GM18868 (cell line): ENCODE results near the gene GID4.
A peak's percentile ranks its signal among the peaks of the same experiment; 100 is the strongest.

Experiments used
- ATAC-seq: cut with Tn5 transposase; IDR thresholded peaks from one replicate; pipeline ENCODE4 v1.9.1; 2021; ENCODE audit warnings: mild to moderate bottlenecking, moderate library complexity; ENCODE audit not compliant: unreplicated experiment

The GID4 gene

DNA sequence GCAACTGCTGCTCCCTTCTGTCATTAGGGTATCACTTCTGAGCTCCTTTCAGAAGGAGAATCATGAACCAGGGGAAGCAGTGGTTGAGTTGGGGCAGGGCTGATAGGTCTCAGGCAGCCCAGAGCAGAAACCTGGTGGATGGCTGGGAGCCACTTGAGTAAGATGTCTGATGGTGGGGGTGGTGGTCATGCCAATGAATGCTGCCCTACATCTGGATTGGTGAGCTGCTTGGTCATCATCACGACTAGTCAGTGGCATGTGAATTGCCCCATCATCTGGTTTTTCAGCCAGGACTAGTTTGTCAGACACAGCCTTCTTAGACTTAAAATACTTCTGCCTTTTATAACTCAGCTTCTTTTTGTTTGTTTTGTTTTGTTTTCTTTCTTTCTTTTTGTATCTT, 2.6 kb downstream of the GID4 start:
- no peak for ATAC-seq

DNA sequence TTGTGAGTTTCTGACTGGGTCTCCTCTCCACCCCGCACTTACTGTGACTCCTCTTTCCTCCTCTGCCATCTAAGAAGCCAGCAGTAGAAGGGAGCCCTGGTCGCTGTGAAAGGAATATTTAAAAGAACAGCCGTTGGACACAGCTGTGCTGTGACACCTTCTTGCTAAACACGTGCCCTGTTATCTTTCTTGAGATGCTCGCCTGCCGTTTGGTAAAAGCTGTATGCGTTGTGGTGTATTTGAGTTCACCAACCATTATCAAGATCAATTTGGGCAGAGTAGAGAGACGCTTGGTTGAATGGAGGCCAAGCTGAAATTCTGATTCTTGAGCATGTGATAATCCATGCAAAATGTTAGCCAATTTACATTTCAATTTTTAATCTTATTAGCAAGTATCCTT, 3.8 kb downstream of the GID4 start:
- no peak for ATAC-seq

DNA sequence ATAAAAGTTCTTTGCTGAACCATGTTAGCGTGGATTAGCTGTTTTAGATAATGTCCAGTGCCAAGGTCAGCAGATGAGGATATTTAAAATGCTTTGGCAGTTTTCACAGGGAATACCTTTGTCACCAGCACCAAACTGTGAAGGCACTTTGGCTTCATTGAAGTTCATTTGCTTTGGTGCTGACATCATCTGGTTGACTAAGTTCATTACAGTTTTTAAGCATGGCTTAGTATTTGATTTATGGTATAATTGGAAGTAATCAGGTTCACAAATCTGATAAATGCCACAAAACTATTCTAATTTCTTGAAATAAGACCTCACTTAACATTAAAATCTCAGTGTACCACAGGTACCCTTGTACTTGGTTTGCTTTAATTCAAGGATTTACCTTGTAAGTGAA, 4.3 kb downstream of the GID4 start:
- no peak for ATAC-seq

DNA sequence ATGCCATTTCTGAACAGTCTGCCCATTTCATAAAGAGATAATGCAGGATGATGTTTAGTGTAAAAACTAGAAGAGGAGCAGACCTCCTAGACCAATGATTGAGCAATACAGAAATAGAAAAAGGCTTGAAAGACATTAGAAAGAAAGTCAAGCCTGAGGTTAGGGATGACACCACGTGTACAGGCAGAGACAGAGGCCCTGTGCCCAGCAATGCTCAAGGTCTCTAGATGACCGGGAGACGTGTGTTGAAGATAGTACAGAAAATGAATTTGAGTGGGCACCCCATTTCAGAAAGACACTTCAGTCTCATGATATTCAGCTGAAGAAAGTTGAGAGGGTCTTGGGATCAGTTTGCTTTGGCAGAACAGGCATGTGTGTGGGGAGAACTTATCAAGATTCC, 5.4 kb downstream of the GID4 start:
- no peak for ATAC-seq

DNA sequence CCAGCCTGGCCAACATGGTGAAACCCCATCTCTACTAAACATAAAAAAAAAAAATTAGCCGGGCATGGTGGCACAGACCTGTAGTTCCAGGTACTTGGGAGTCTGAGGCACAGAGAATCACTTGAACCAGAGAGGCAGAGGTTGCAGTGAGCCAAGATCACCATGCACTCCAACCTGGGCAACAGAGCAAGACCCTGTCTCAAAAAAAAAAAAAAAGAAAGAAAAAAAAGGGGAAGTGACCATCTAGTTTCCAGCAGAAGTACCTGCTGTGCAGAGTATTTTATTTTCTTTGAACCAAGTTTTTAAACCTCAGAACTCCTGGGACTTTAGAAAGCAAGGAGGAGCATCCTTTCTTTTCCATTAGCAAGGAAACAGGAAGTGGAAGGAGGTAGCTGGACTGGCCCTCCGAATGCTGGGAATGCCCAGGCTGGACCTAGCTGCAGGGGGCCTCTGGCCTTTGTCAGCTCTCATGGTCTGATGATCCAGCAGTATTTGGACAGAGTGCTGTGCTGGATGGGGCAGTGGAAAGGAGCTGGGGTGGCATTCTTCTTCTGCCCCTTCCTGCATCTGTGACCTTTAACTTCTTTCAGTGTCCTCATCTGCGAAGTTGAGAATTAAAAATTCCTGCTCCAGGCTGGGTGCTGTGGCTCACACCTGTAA, 6.6 kb downstream of the GID4 start:
- no peak for ATAC-seq

DNA sequence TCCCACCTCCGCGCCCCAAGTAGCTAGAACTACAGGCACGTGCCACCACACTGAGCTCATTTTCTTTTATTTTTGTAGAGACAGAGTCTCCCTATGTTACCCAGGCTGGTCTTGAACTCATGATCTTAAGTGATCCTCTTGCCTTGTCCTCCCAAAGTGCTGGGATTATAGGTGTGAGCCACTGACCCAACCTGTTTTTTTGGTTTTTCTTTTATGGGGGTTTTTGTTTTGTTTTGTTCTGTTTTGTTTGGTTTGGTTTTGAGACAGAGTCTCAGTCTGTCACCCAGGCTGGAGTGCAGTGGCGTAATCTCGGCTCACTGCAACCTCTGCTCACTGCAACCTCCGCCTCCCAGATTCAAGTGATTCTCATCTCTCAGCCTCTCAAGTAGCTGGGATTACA, 16.4 kb downstream of the GID4 start:
- no peak for ATAC-seq

DNA sequence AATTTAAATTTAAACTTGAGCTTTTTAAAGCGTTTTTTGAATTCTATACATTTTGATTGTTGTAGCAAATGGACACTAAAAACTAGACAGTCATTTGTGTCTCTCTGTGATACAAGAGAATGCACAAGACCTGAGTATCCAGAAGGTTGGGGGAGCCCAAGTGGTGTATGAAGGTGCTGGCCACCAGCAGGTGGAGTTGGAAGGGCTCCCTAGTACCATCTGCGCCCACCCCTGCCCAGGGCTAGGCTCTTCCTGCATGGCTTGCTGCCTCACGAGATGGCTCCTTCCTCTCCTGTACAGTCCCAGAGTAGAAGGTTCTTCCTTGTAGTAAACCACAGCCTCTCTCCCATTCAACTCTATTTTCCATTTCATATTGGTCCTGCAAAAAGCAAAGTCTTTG, 17.0 kb downstream of the GID4 start:
- no peak for ATAC-seq

DNA sequence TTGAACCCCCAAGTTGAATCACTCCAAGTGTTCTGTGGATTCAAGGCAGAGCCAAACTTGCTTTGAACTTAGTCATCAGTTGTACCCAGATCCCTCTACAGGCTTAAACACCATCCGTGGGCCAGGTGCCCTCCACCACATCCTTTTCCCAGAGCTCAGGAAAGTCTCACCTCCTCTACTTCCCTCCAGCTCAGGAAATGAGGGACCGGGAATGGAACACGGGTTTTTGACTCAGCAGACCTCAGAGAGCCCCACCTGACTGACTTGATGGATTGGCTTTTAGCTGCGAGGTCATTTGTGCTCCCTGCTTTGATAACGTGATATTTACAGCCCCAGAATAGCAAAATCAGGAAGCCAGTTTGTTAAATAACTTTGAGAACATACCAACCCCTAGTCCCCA, 20.1 kb downstream of the GID4 start:
- no peak for ATAC-seq

DNA sequence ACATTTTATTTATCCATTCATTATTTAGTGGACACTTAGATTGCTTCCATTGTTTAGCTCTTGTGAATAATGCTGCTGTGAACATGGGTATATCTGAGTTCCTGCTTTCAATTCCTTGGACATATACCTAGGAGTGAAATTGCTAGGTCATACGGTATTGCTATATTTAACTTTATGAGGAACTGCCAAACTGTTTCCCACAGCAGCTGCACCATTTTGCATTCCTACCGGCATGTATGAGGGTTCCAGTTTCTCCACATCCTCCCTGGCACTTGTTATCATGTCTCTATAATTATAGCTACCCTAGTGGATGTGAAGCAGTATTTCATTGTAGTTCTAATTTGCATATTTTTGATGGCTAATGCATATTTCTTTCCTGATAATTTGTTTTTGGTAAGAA, 24.8 kb downstream of the GID4 start:
- no peak for ATAC-seq

DNA sequence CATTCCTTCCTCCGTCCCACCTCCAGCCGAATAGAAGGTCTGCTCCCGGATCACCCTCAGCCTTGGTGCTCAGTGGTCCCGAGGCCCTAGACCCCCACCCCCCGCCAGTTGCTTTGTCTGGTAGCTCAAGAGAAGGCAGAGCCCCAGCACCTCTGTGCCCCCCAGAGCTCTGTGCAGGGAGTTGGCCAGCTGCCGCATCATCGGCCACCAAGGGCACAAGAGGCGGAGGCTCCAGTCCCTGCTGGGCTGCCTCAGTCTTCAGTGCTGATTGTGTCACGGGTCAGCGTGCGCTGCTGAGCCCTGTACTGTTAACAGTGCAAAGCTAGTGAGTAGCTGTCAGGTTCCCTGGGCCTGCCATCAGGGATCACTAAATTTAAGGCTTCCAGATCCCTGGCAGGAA, 26.3 kb downstream of the GID4 start:
- ATAC-seq = no peak

DNA sequence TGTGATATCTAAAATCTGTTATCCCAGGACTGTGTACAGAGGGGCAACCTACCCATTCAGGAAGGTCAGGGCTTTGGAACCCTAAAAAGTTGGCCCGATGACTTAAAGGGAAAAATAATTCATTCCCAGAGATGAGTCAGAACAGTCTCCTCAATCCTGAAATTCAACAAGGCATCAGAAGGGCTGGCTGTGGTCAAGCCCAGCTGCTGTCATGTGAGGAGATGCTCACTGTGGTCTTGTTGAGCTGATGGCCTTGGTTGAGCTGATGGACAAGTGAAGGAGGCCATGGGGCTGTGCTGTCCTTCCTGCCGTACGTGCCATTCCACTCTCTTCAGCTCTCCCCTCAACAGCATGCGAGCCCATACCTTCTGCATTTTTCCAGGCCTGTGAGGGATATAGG, 27.7 kb downstream of the GID4 start:
- ATAC-seq = no peak

DNA sequence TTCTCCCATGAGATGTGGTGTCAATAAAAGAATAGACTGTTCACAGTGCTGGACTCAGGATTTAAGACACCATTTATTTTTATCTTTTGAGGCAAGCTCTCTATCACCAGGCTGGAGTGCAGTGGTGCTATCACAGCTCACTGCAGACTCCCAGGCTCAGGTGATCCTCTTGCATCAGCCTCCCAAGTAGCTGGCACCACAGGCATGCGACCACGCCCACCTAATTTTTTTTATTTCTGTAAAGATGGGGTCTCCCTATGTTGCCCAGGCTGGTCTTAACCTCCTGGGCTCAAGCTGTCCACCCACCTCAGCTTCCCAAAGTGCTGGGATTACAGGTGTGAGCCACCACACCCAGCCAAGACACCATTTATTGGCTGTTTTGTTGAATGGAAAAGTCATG, 29.9 kb downstream of the GID4 start:
- ATAC-seq = no peak

DNA sequence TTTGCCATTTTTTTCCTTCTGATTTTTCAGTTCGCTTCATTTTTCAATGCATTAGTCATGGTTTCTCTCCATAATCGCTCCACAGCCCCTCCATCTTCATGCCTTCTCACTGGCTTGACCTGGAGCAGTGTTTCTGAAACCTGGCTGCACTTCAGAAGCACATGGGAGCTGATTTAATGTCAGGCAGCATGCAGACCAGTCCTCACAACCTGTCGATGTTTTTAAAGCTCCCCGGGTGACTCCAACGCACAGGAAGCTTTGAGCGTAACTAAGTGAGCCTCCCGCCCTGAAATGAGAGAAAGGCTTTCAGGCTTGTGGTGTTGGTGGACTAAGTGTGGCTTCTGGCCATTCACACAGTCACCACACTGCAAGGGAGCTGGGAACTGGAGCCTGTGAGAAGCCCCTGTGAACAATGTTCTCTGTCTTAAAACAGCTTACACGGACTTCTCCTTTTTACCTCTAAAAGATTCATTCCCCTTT, 31.7 kb downstream of the GID4 start:
- no peak for ATAC-seq

DNA sequence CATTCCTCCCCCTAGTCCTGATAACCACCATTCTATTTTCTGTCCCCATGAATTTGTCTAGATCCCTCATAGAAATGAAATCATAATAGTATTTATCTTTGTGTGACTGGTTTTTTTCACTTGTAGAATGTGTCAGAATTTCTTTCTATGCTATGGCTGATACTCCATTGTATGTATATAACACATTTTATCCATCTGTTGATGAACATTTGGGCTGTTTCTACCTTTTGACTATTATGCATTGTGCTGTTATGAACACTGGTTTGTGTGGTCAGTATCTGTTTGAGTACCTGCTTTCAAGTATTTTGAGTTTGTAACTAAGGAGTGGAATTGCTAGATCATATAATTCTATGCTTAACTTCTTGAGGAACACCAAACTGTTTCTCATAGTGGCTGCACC, 32.5 kb downstream of the GID4 start:
- ATAC-seq = no peak

DNA sequence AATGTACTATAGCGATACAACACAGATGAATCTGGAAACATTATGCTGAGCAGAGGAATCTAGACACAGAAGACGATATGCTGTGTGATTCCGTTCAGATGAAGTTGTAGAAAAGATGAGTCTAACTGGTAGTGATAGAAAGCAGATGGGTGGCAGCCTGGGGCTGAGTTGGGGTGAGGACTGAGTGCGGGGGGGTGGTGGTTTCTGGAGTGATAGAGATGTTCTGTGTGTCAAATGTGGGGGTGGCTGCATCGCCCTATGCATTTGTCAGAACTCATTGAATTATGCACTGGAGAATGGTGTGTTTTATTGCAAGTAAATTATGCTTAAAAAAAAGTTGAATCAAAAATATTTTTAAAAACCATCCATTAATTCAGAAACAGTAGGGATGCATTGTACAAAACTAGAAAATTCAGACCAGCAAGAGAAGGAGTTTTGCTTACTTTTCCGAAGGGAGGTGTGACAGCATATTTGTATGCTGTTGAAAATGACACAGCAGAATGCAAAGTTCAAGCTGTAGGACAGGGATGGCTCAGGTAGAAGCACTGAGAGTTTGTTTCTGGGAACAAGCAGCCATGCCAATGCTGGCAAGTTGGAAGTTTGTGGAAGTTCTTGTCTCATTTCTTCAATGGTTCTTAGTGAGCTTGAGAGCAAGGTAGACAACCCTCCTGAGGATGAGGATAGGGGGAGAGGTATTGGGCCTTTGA, 35.5 kb downstream of the GID4 start:
- no peak for ATAC-seq

DNA sequence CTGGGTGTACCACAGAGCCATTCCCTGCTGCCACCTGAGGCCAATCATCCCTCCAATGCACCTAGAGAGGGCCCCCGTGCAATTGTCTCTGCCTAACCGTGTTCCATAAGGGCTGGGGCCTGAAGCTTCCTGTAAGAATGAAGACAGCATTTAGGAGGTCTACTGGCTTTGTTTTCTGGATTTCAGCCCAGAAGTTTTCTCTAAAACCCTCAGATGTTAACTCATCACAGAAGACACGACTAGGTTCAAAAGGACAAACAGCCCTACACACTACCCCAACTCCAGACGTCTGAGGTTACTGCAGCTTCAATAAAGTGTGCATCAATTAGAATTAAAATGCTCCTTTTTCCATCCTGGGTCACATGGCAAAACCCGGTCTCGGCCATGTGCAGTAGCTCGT, 37.7 kb downstream of the GID4 start:
- ATAC-seq = no peak

DNA sequence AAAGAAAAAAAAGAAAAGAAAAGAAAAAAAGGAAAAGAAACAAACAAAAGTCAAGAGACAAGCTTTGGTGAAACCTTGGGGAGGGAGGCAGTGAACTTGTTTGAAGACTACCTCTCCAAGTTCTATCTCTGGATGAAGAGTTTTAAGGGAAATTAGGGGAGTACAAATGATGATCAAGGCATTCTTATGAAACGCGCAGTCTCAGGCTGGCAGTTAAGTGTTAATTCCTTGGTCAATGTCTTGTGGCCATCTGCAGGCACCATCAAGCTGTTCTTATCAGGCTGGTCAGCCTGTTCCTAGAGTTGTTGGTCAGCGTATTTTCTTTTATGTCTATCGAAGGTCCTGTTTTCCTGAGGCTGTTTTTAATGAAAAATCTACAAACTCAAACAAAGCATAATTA, 40.3 kb downstream of the GID4 start:
- ATAC-seq = no peak

DNA sequence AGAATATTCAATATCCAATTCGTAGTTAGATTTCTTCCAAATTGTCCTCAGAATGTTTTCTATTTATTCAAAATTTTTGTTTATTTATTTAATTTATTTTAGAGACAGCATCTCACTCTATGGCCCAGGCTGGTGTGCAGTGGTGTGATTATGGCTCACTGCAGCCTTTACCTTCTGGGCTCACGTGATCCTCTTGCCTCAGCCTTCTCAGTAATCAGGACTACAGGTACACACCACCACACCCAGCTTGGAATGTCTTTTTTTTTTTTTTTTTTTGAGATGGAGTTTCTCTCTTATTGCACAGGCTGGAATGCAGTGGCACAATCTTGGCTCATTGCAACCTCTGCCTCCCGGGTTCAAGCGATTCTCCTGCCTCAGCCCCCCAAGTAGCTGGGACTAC, 45.0 kb downstream of the GID4 start:
- ATAC-seq = no peak

DNA sequence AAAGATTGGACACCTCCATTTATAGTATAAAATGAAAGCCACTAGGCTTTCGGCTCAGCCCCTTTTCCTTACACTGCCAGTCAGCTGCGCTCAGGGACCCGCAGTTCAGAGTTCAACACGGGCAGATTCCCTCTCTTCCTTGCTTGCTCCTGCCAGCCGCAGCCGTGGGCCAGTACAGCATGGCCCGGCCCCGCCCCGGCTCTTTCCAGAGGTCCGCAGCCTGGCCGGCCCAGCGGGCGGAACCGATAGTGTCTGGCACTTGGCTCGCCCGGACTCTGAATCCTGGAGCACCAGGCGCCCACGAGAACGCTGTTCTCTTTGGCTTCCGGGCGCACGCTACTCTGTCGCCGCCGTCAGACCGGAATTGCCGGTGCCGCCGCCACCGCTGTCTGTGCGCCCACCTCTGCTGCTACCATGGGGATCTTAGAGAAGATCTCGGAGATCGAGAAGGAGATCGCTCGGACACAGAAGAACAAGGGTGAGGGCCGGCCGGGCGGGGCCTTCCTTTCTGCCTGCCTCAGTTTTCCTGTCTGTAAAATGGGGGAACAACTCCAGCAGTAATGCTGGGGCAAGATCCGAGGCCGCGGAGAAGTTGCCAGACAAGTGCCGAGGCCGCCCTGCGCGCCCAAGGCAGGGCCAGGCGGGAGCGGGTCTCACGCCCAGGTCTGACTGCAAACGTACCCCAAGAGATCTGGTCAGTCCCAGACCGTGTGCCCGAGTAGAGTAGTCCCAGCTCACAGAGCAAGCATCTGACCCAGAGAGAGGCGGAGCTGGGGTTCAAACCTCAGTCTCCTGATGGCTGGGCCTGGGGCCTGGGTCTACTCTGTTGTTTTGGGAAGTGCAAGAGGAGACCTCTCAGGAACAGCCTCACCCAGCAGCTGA, 48.6 kb downstream of the GID4 start, which contains the start of gene DRG2:
Gene DRG2 (plus strand): TSS at position 339 of the 882 bp plus-strand sequence. CDS start 76 bp downstream, at position 415.
- peak; percentile 84 for ATAC-seq

DNA sequence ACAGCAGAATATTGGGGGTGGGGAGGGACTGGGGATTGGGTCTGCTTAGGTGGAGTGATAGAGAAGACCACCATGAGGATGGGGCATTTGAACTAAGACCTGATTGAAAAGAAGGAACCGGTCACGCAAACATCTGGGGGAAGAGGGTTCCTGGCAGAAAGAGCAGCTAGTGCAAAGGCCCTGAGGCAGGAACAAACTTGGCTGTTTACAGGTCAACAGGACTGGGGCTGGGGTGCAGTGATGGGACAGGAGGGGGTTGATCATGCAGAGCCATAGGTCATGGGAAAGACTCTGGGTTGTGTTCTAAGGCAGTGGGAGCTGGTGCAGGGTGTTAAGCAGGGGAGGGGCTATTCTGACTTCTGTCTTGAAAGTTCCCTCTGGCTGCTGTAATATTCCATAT, 50.4 kb downstream of the GID4 start:
- no peak for ATAC-seq

DNA sequence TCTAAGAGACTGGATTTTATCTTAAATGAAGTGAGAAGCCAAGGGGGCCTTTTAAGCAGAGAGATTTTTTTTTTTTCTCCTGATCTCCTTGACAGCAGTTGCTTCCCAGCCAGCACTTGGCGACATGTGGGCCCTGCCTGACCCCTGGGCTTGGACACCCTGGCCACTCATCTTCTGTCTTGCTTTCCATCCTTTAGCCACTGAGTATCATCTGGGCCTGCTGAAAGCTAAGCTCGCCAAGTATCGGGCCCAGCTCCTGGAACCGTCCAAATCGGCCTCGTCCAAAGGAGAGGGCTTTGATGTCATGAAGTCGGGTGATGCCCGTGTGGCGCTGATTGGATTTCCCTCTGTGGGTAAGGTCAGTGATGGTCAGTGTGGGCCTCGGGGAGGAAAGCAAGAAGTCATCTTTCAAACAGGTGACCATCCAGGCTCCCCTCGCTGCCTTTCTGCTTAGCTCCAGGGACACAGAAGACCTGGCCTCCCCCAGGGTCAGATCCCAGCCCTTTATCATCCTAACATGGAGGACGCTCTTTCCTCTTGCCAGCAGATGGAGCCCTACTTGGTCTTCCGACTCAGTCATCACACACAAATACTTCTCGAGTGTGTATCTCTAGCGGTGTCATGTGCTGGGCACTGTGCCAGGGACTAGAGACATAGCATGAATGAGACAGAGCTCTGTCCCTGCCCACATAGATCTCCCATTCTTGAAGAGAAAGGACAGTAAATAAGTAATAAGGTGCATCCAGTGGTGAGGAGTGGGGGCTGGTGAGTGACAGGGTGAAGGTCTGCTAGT, 54.6 kb downstream of the GID4 start:
- ATAC-seq = no peak
